ENCODE measurements around the gene BCAN. TPM values are rescaled to one million over a fixed set of nuclear protein-coding genes. Genes with fewer than 3 reads are reported as not detected.

Gene BCAN
- total RNA-seq, 2 donors from 2014 or later = 0.10 TPM; not detected in 1

DNA sequence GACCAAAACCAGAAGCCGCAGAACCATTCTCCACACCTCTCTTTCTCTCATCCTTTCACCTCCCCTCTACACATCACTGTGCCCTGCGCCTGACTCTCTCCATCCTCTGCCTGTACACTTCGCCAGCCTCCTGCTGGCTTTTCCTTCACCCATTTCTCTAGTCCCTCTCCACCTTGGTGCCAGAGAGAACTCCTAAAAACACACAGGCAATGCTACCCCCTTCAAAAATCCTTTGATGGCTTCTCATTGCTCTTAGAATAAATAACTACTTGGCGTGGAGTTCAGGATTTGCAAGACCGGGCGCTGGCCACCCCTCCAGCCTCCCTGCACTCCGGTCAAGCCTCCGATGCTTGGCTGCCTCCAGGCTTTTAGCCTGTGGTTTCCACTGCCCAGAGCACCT, 54.8 kb downstream of the BCAN start:
- no peak overlapping the region for H3K4me3 Mint-ChIP-seq
- ATAC-seq (replicated peaks in 1 of 2) (no peak), DNase-seq (no peak)
- peaks cover 27% of the 10 kb centered on the region for H3K4me1 Mint-ChIP-seq (ENCODE audit: low read depth)
- no peaks in the 10 kb centered on the region for H3K9me3 Mint-ChIP-seq
- H3K36me3 Mint-ChIP-seq (ENCODE audit: insufficient read depth in 2 of 2) = no peaks in the 10 kb centered on the region
- peaks cover 45% of the 10 kb centered on the region for H3K27me3 Mint-ChIP-seq (ENCODE audit: low read depth)
- no peak overlapping the region for H3K27ac Mint-ChIP-seq

DNA sequence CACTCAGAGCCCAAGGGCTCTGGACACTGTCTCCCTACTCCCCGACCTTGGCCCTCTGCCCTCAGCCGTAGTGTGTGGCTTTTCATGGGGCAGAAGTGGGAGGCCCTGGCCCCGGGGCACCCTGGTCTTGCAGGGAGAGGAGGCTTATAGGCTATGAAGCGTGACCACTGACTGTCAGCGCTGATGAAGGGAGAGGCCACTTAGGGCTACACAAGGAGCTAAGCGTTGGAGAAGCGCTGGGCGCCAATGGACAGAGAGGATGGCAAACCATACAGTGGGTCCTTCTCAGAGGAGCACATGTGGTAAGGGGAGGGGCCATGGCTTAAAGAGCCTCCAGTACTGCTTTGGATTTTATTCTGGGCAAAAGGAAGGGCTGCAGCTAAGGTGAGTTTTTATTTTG, 55.6 kb downstream of the BCAN start:
- H3K27ac Mint-ChIP-seq = no peak overlapping the region
- no peaks in the 10 kb centered on the region for H3K9me3 Mint-ChIP-seq
- H3K4me3 Mint-ChIP-seq = no peak overlapping the region
- DNase-seq (no peak), ATAC-seq (replicated peaks in 1 of 2) (no peak)
- no peaks in the 10 kb centered on the region for H3K36me3 Mint-ChIP-seq (ENCODE audit: insufficient read depth in 2 of 2)
- H3K27me3 Mint-ChIP-seq (ENCODE audit: low read depth) = peaks cover 38% of the 10 kb centered on the region
- H3K4me1 Mint-ChIP-seq (ENCODE audit: low read depth) = peaks cover 20% of the 10 kb centered on the region

DNA sequence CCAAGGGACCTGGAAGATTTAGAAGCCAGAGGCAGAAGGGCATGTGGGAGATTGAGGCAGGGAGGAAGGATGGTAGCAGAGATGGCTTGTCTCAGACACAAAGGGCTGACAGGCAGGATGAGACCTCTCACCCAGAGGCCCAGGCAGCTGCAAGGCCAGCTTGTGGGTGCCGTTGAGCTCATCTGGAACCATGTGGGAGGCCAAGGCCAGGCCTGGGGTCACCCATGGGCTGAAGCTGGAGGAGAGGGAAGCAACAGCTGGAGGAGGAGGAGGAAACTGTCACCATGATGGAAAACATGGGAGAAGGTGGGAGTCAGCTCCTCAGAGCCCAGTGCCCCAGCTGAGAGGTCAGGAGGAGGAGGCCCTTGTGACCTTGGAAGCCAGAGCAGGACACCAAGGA, 57.1 kb downstream of the BCAN start:
- H3K4me1 Mint-ChIP-seq (ENCODE audit: low read depth) = peaks cover 8% of the 10 kb centered on the region
- H3K27me3 Mint-ChIP-seq (ENCODE audit: low read depth) = peaks cover 33% of the 10 kb centered on the region
- ATAC-seq (replicated peaks in 1 of 2) = no peak
- no peaks in the 10 kb centered on the region for H3K36me3 Mint-ChIP-seq (ENCODE audit: insufficient read depth in 2 of 2)
- H3K4me3 Mint-ChIP-seq = no peak overlapping the region
- H3K9me3 Mint-ChIP-seq = no peaks in the 10 kb centered on the region
- no peak for DNase-seq
- no peak overlapping the region for H3K27ac Mint-ChIP-seq

DNA sequence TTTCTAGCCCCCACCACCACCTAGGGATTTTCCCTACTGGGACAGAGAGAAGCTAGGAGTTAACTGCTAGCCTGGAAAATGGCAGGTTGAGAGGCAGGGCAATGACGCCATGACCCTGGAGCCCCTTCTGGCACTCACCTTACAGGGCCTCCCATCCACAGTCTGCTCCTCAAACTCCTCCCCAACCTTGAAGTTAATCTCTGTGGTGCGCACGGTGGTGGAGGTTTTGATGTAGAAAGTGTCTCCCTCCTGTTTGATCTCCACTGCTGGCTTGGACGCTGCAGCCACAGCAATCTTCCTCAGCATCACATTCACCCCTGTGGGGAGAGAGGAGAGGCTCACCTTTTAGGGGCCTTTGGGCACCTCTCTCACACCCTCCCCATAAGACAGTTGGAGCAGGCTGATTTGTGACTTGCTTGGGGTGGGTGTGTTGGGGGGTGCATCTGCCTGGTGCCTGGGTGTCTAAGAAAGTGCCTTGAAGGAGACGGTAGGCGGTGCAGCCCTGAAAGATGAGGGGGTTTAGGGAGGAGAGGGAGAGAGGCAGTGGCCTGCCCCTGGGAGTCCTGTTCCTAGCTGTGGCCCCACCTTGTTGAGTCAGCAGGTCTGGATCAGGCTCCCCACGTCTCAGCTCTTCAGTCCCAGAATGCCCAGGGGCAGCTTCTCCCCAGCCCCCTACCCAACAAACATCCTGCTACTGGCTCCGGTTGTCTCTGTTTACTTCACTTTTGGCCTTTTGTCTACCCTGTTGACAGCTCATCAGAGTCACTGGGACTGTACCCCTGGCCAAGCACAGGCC, 59.0 kb downstream of the BCAN start:
- ATAC-seq (replicated peaks in 1 of 2) = no peak
- Mint-ChIP-seq H3K9me3 (no peaks in the 10 kb centered on the region), H3K27ac (no peak overlapping the region), H3K36me3 (ENCODE audit: insufficient read depth in 2 of 2) (no peaks in the 10 kb centered on the region), H3K27me3 (ENCODE audit: low read depth) (peaks cover 42% of the 10 kb centered on the region), H3K4me3 (no peak overlapping the region), H3K4me1 (ENCODE audit: low read depth) (peaks cover 23% of the 10 kb centered on the region)
- DNase-seq = no peak

DNA sequence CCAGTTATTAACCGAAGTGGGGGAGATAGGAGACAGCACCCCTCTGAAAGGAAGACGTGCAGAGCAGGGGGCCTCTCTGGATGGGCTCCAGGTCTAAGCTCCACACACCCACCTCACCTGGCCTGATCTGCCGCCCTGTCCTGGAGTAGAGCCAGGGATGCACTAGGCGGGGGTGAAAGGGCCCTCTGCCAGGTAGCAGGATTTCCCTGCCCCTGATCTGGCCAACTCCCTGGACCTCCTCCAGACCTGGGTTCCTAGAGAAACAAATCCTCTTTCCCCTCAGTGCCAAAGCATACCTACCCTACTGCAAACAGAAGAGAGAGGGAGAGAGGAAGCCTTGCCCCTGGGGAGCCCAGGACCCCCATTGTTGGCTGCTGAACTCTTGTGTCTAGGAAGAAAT, 61.4 kb downstream of the BCAN start:
- Mint-ChIP-seq H3K4me1 (ENCODE audit: low read depth) (peaks cover 33% of the 10 kb centered on the region), H3K4me3 (no peak overlapping the region), H3K27ac (no peak overlapping the region), H3K36me3 (ENCODE audit: insufficient read depth in 2 of 2) (no peaks in the 10 kb centered on the region), H3K27me3 (ENCODE audit: low read depth) (peaks cover 44% of the 10 kb centered on the region), H3K9me3 (no peaks in the 10 kb centered on the region)
- ATAC-seq (replicated peaks in 1 of 2) (no peak), DNase-seq (no peak)

DNA sequence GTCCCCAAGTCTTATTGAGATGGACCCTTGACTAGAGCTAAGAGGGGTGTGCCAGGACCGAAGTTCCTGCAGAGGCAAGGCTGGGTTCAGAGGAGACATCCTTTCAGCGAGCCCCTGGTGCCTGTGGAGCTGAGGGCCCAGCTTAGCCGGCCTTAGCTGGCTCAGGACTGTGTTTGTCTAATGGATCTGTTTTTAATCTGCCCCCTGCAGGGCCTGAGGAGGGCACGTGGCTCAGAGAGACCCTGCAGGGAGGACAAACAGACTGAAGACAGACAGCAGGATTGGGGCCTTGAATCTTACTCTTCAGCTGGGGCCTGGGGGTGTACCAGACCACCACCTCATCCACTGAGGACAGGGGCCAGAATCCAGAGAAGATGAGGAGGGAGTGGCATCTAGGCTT, 61.8 kb downstream of the BCAN start:
- Mint-ChIP-seq H3K27me3 (ENCODE audit: low read depth) (peaks cover 44% of the 10 kb centered on the region), H3K36me3 (ENCODE audit: insufficient read depth in 2 of 2) (no peaks in the 10 kb centered on the region), H3K4me3 (peak overlapping the region; percentile 37 to 95), H3K4me1 (ENCODE audit: low read depth) (peaks cover 33% of the 10 kb centered on the region), H3K9me3 (no peaks in the 10 kb centered on the region), H3K27ac (no peak overlapping the region)
- no peak for DNase-seq
- ATAC-seq (replicated peaks in 1 of 2) = no peak

DNA sequence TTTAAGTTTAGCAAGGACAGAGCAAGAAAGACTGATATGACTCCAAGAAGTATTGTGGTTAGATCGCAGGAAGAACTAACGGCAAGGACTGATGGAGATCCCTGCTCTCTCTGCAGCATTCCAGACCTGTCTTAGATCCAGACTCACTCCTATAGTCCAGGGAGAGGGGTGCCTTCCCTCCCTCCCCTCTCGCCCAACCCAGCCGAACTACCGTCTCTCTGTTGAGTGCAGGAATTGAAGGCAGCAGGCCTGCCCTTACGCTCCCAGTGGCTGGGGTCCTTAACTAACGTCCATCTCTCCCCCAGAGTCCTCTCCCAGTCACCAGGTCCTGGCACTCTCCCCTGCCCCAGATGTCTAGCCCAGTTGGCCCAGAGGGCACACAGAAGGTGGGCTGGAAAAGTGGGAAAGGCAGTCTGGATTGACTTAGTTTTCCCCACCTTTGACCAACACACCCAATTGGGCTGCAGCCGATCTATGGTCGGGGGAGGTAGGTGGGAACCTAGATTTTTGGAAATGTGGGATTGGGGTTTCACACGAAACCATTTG, 62.3 kb downstream of the BCAN start:
- peak overlapping the region; percentile 61 to 95 for H3K4me3 Mint-ChIP-seq
- peaks cover 33% of the 10 kb centered on the region for H3K4me1 Mint-ChIP-seq (ENCODE audit: low read depth)
- ATAC-seq (replicated peaks in 1 of 2) (no peak), DNase-seq (no peak)
- H3K27me3 Mint-ChIP-seq (ENCODE audit: low read depth) = peaks cover 44% of the 10 kb centered on the region
- H3K9me3 Mint-ChIP-seq = no peaks in the 10 kb centered on the region
- H3K36me3 Mint-ChIP-seq (ENCODE audit: insufficient read depth in 2 of 2) = no peaks in the 10 kb centered on the region
- H3K27ac Mint-ChIP-seq = no peak overlapping the region

DNA sequence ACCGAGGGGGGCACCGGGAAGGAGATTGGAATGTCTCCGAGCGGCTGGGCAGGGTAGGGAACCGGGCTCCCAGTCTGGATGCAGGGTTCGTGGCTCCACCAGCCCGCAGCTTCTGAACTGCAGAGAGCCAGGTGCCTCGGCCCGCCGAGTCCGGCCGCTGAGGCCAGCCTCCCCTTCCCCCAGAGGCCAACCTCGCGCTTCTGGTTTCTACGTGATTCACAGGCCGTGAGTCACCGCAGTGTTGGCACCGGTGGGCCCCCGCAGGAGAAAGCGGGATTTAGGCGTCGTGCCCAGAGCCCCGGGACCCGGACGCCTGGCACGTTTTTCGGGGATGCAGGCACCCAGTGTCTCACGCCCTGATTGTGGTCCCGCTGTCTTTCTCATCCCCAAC, 63.0 kb downstream of the BCAN start:
- ATAC-seq (replicated peaks in 1 of 2) (peak; percentile 51 to 56), DNase-seq (peak; percentile 62 to 70)
- no peak overlapping the region for H3K27ac Mint-ChIP-seq

DNA sequence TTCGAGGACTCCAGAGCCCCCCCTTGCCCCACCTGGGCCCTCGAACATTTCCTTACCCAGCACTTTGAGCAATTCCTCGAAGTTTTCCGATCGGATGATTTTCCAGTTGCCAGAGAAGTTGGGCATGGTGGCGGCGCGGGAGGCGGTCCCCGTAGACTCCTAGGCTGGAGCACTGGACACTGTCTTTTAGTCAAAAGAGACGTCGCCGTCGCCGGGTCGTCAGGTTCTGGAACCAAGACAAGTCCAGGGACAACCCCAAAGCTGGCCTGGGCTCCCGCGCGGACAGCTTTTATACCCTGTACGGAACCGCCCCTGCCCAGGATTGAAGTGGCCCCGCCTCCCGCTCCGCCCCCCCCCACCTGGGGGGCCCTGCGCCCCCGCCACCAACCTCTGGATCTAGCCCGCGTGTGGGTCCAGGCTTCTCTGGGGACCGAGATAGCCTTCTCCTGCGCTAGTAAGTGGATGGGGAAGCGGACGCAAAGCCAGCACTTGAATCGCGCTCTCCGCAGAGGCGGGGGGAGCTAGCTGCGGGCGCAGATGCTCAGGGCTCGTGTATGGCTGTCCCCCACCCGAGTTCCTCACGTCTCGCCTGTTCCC, 63.5 kb downstream of the BCAN start, which contains the start of gene CRABP2:
TSS of gene CRABP2 (minus strand) at position 263 of the 597 bp plus-strand sequence. CDS start at position 126, 137 bp downstream.
- peaks cover 44% of the 10 kb centered on the region for H3K27me3 Mint-ChIP-seq (ENCODE audit: low read depth)
- ATAC-seq (replicated peaks in 1 of 2) (peak; percentile 41 to 44), DNase-seq (peak; percentile 29 to 38)
- H3K36me3 Mint-ChIP-seq (ENCODE audit: insufficient read depth in 2 of 2) = no peaks in the 10 kb centered on the region
- H3K9me3 Mint-ChIP-seq = no peaks in the 10 kb centered on the region
- peak within 1 kb of the TSS; percentile 94 to 95 for H3K4me3 Mint-ChIP-seq
- H3K27ac Mint-ChIP-seq = no peak within 1 kb of the TSS
- peaks cover 33% of the 10 kb centered on the region for H3K4me1 Mint-ChIP-seq (ENCODE audit: low read depth)

More for the DNA sequence above, 63.0 kb downstream of the BCAN start:
- H3K27me3 Mint-ChIP-seq (ENCODE audit: low read depth) = peaks cover 44% of the 10 kb centered on the region
- no peaks in the 10 kb centered on the region for H3K36me3 Mint-ChIP-seq (ENCODE audit: insufficient read depth in 2 of 2)
- H3K4me3 Mint-ChIP-seq = peak overlapping the region; percentile 94 to 95
- peaks cover 33% of the 10 kb centered on the region for H3K4me1 Mint-ChIP-seq (ENCODE audit: low read depth)
- H3K9me3 Mint-ChIP-seq = no peaks in the 10 kb centered on the region

DNA sequence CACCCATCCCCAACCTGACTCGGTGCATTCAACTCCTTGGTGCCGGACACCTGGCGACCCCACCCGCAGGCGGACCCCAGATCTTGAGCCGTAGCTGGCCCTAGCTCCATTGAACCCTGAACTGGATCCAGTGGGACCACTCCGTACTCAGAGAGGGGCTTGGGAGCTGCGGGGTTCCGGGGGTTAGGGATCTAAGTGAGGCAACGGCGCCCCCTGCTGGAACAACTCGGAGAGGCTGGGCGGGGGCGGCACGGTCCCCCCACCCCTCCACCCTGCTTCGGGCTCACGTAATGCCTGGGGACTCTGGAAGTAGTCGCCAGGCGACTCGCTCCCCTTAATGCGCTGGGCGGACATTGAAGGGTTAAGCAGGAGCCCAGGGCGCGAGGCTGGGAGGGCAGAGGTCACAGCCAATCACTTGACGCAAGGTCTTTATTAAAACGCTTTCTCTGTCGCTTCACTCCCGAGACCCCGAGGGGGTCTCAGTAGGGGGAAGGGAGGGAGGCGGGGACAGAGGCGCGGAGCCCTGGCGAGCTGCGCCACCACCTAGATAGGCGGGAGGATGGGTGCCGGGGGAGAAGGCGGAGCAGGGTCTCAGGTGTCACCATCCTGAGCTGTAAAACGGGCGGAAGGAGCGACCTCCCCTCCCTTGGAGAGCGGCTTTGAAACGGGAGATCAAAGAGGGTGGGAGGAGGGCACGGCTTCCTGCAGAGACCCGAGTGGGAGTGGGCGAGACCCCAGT, 64.2 kb downstream of the BCAN start:
- H3K4me3 Mint-ChIP-seq = peak overlapping the region; percentile 94 to 95
- H3K36me3 Mint-ChIP-seq (ENCODE audit: insufficient read depth in 2 of 2) = no peaks in the 10 kb centered on the region
- H3K27ac Mint-ChIP-seq = no peak overlapping the region
- DNase-seq (peak; percentile 81 to 87), ATAC-seq (replicated peaks in 1 of 2) (peak; percentile 79 to 84)
- peaks cover 28% of the 10 kb centered on the region for H3K4me1 Mint-ChIP-seq (ENCODE audit: low read depth)
- peaks cover 44% of the 10 kb centered on the region for H3K27me3 Mint-ChIP-seq (ENCODE audit: low read depth)
- H3K9me3 Mint-ChIP-seq = no peaks in the 10 kb centered on the region

DNA sequence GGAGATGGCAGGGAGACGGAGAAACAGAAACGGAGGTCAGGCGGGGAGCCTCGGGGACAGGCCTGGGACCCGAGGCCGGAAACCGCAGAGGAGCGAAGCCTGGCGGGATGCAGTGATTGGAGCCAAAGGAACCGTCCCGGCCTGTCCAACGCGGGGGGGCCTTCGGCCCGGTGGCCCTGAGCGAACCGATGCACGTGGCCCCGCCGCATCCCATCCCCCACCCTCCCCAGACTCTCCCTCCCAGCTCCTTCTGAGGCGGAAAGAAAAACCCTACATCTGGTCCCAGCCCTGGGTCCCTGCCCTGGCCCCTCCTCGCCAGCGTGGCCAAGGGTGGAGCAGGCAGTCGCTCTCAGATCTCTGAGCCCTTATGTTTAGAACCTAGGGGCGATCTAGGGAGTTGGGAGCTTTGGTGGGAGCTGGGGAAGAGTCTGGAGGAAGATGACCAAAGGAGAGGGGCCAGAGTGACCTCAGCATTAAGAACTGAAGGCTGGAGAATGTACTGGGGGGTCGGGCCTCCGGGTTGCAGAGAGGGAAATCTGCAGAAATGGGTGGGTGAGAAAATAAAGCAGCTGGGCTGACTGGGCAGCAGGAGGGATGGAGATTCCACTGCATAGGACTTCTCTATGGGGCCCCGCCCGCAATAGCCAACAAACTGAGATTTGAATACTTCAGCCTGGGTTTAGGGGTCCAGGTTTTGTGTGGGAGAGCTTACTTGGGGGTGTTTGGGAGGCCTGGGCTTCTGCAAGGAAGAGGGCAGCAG, 64.9 kb downstream of the BCAN start:
- H3K36me3 Mint-ChIP-seq (ENCODE audit: insufficient read depth in 2 of 2) = no peaks in the 10 kb centered on the region
- H3K9me3 Mint-ChIP-seq = no peaks in the 10 kb centered on the region
- peaks cover 25% of the 10 kb centered on the region for H3K4me1 Mint-ChIP-seq (ENCODE audit: low read depth)
- DNase-seq (no peak), ATAC-seq (replicated peaks in 1 of 2) (peak in 1 of 2 donors; percentile 10)
- no peak overlapping the region for H3K27ac Mint-ChIP-seq
- H3K4me3 Mint-ChIP-seq = peak overlapping the region; percentile 94 to 95
- peaks cover 44% of the 10 kb centered on the region for H3K27me3 Mint-ChIP-seq (ENCODE audit: low read depth)

DNA sequence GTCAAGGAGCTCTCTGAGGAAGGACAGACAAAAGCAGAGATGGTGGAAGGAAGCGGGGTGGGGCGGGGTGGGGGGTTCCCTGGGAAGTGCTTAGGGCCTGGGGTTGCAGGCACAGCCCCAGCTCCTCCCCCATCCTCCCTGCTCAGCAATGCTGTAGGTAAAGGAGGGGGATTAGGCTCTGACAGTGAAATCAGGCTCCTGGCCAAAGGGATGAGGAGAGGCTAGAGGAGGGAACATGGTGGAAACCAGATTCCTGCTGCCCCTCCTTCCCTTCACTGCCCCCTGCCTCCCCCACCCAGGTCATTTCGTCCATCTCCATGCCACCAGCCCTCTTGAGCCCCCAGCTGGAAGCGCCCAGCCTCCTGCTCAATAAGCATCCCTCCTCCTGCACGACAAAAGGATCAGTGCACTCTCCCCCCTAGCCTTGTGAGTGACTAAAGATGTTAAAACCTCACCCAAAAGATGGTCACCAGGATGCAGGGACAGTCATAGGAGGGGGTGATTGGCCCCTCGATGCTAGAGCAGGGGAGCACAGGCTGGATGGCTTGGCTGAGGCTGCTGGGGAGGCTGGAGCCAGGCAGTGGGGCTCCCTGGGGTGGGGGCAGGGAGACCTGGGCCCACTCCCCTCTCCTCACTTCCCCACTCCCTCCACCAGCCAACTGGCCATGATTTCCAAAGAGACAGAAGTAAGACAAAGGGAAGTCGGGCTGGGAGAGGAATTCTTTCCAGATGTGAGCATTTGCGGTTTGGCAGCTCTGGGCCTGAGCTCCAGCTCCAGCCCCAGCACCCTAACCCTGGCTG, 65.7 kb downstream of the BCAN start:
- Mint-ChIP-seq H3K36me3 (ENCODE audit: insufficient read depth in 2 of 2) (no peaks in the 10 kb centered on the region), H3K9me3 (no peaks in the 10 kb centered on the region), H3K4me1 (ENCODE audit: low read depth) (peaks cover 25% of the 10 kb centered on the region), H3K4me3 (peak overlapping the region in 1 of 2 donors; percentile 95), H3K27ac (no peak overlapping the region), H3K27me3 (ENCODE audit: low read depth) (peaks cover 44% of the 10 kb centered on the region)
- no peak for ATAC-seq (replicated peaks in 1 of 2)
- no peak for DNase-seq

All from activated T-cell treated with anti-CD3 and anti-CD28 coated beads, Interleukin-2, amount 50 U/mL, for 72 hours (primary cell).